HCT116 (cell line): ENCODE results near the gene BEX3. TPM values are rescaled to one million over a fixed set of nuclear protein-coding genes. Genes with fewer than 3 reads are reported as not detected.

Experiments
- ATAC-seq: fragments of 200-7000 bp; cut with Tn5 transposase; 2 replicates; pipeline ENCODE4 v1.9.1; 2020; ENCODE audit warnings: mild to moderate bottlenecking, moderate library complexity
- BruUV-seq: library from RNA; stranded (reverse); fragments of 400-500 nt; replicated peaks from 2 replicates; lab custom pipeline; 2021; lab: Mats Ljungman, UMichigan
- CTCF ChIA-PET: fragments of 300-600 bp; sonication (Branson Sonifier 250); formaldehyde crosslinking; loops from one replicate; lab custom pipeline; 2021; ENCODE audit warnings: antibody characterized with exemption; lab: Charles Lee
- POLR2A ChIA-PET: fragments of 300-600, 350-600 bp; sonication (Branson Sonifier 250); formaldehyde crosslinking; loops from one replicate; lab custom pipeline; 2021; ENCODE audit warnings: antibody characterized with exemption; lab: Charles Lee
- RAD21 ChIA-PET, 2 experiments: fragments of 300-600 bp; sonication (Branson Sonifier 250); formaldehyde crosslinking; loops; one replicate each; lab custom pipeline; 2023; ENCODE audit warnings: low total read pairs in 2 of 2; ENCODE audit not compliant: uncharacterized antibody in 2 of 2, unreplicated experiment in 2 of 2, low non-redundant PET in 1 of 2; lab: Charles Lee
- DNase-seq: peaks from one replicate; pipeline ENCODE4 v3.0.0-alpha.2; 2010; ENCODE audit warnings: low read depth, low spot score
- H2AFZ ChIP-seq: fragments of 200-600 bp; shearing (Covaris generic), sonication (generic); 2 replicates; pipeline ENCODE4 v1.6.1; 2017; ENCODE audit warnings: low read depth, mixed run types, mixed read lengths, antibody characterized with exemption, low read length; ENCODE audit not compliant: poor library complexity, severe bottlenecking
- H3K27ac ChIP-seq: 2 replicates; pipeline ENCODE4 v1.5.1; 2012; ENCODE audit warnings: low read depth, low read length
- H3K27me3 ChIP-seq: fragments of 200-600 bp; sonication (generic); 2 replicates; pipeline ENCODE4 v1.6.1; 2016; ENCODE audit warnings: mixed run types, low read length, mixed read lengths; ENCODE audit not compliant: insufficient read depth
- H3K36me3 ChIP-seq, 2 experiments: fragments of 200-500 bp in 1 of 2; fragments of 200-600 bp in 1 of 2; sonication (Bioruptor generic) in 1 of 2; sonication (generic) in 1 of 2; 2 replicates each; pipeline versions ENCODE4 v1.5.1 to v1.6.1; 2014 to 2016; ENCODE audit warnings: low read length in 2 of 2, inconsistent platforms in 1 of 2, mixed read lengths in 1 of 2, mixed run types in 1 of 2; ENCODE audit not compliant: insufficient read depth in 2 of 2, control insufficient read depth in 1 of 2
- H3K4me1 ChIP-seq, 2 experiments: fragments of 200-600 bp in 1 of 2; sonication (generic) in 1 of 2; 2 replicates each; pipeline versions ENCODE4 v1.5.1 to v1.6.1; 2012 to 2017; ENCODE audit warnings: low read length in 2 of 2, inconsistent platforms in 1 of 2, mild to moderate bottlenecking in 1 of 2, mixed read lengths in 1 of 2, mixed run types in 1 of 2, moderate library complexity in 1 of 2; ENCODE audit not compliant: insufficient read depth in 2 of 2, control insufficient read depth in 1 of 2
- H3K4me2 ChIP-seq: fragments of 200-600 bp; sonication (generic); 2 replicates; pipeline ENCODE4 v1.6.1; 2017; ENCODE audit warnings: mixed run types, low read length, mixed read lengths
- H3K4me3 ChIP-seq, 2 experiments: fragments of 200-600 bp in 1 of 2; sonication (generic) in 1 of 2; replicated peaks in 1 of 2; 2 replicates each; pipeline ENCODE4 v1.5.1; 2011 to 2016; ENCODE audit warnings: low read length in 2 of 2, control low read depth in 1 of 2, low read depth in 1 of 2, mild to moderate bottlenecking in 1 of 2, mixed read lengths in 1 of 2, mixed run types in 1 of 2
- H3K79me2 ChIP-seq: fragments of 200-600 bp; sonication (generic); 2 replicates; pipeline ENCODE4 v1.6.1; 2017; ENCODE audit warnings: mild to moderate bottlenecking, mixed run types, low read length, moderate library complexity, mixed read lengths; ENCODE audit not compliant: insufficient read depth
- H3K9ac ChIP-seq: fragments of 200-600 bp; sonication (generic); 2 replicates; pipeline ENCODE4 v1.6.1; 2016; ENCODE audit warnings: low read length, mixed read lengths
- H3K9me2 ChIP-seq: fragments of 200-600 bp; sonication (generic), shearing (Covaris generic); 2 replicates; pipeline ENCODE4 v1.6.1; 2017; ENCODE audit warnings: mixed run types, mild to moderate bottlenecking, moderate library complexity; ENCODE audit not compliant: insufficient read depth
- H3K9me3 ChIP-seq, 2 experiments: fragments of 200-500 bp in 1 of 2; fragments of 200-600 bp in 1 of 2; sonication (Bioruptor generic) in 1 of 2; sonication (generic) in 1 of 2; 2 replicates each; pipeline ENCODE4 v1.6.1; 2014 to 2017; ENCODE audit warnings: low read length in 2 of 2, mixed read lengths in 2 of 2, inconsistent platforms in 1 of 2, low read depth in 1 of 2, mild to moderate bottlenecking in 1 of 2, mixed run types in 1 of 2, moderate library complexity in 1 of 2; ENCODE audit not compliant: control insufficient read depth in 1 of 2, insufficient read depth in 1 of 2
- H4K20me1 ChIP-seq: fragments of 200-600 bp; sonication (generic), shearing (Covaris generic); 2 replicates; pipeline ENCODE4 v1.6.1; 2017; ENCODE audit warnings: mixed run types, mild to moderate bottlenecking, moderate library complexity; ENCODE audit not compliant: insufficient read depth
- ATF3 ChIP-seq: IDR thresholded peaks from 2 replicates; pipeline ENCODE4 v1.6.1; 2012
- CEBPB ChIP-seq: IDR thresholded peaks from 2 replicates; pipeline ENCODE4 v1.6.1; 2012; ENCODE audit warnings: low read depth
- ELF1 ChIP-seq: IDR thresholded peaks from 2 replicates; pipeline ENCODE4 v1.6.1; 2012; ENCODE audit warnings: low read depth, borderline replicate concordance
- EZH2 ChIP-seq: fragments of 200-600 bp; sonication (generic); IDR thresholded peaks from 2 replicates; pipeline ENCODE4 v1.6.1; 2017; ENCODE audit warnings: antibody characterized with exemption, mixed run types
- POLR2AphosphoS5 ChIP-seq: IDR thresholded peaks from 2 replicates; pipeline ENCODE4 v1.6.1; 2011; ENCODE audit warnings: mild to moderate bottlenecking, low read depth, low read length, moderate library complexity
- SIN3A ChIP-seq: IDR thresholded peaks from 2 replicates; pipeline ENCODE4 v1.6.1; 2012; ENCODE audit warnings: low read depth
- SP1 ChIP-seq: IDR thresholded peaks from 2 replicates; pipeline ENCODE4 v1.6.1; 2012; ENCODE audit warnings: low read depth
- SRF ChIP-seq: IDR thresholded peaks from 2 replicates; pipeline ENCODE4 v1.6.1; 2012; ENCODE audit warnings: low read depth
- YY1 ChIP-seq: IDR thresholded peaks from 2 replicates; pipeline ENCODE4 v1.6.1; 2011; ENCODE audit warnings: low read length, low read depth, moderate library complexity, mild to moderate bottlenecking; ENCODE audit not compliant: insufficient replicate concordance; ENCODE audit errors: extremely low read depth
- ZFX ChIP-seq: fragments of 450-650 bp; IDR thresholded peaks from 2 replicates; pipeline ENCODE4 v1.6.1; 2017
- ZNF274 ChIP-seq: fragments of 200-500 bp; sonication (Bioruptor generic); IDR thresholded peaks from 2 replicates; pipeline ENCODE4 v1.6.1; 2014; ENCODE audit warnings: mild to moderate bottlenecking, low read depth, low read length, inconsistent platforms
- intact Hi-C: fragments of 100-400 bp; cut with micrococcal nuclease; formaldehyde crosslinking; loops from 2 replicates; pipeline ENCODE4 v1.10.0; 2022
- total RNA-seq: library from RNA; stranded (reverse); gene quantifications from one replicate; pipeline ENCODE4 v1.2.1, GENCODE V29; 2021; ENCODE audit not compliant: unreplicated experiment
- TF ChIP-seq, protein P1 (sequence below), 3 experiments: fragments of 200-600 bp in 1 of 3; sonication (generic) in 1 of 3; IDR thresholded peaks in 2 of 3; conservative IDR thresholded peaks in 1 of 3; 2 replicates each; pipeline ENCODE4 v1.5.1; 2012 to 2017; ENCODE audit warnings: low read depth in 2 of 3, low read length in 2 of 3, antibody characterized with exemption in 1 of 3, borderline replicate concordance in 1 of 3, control low read depth in 1 of 3, mild to moderate bottlenecking in 1 of 3, mixed read lengths in 1 of 3, mixed run types in 1 of 3, moderate library complexity in 1 of 3; ENCODE audit not compliant: insufficient read depth in 1 of 3
- TF ChIP-seq, protein P2 (sequence below): IDR thresholded peaks from 2 replicates; pipeline ENCODE4 v1.6.1; 2012; ENCODE audit warnings: low read depth
- TF ChIP-seq, protein P3 (sequence below): IDR thresholded peaks from 2 replicates; pipeline ENCODE4 v1.6.1; 2012

The BEX3 gene
- total RNA-seq, 1 experiment from 2014 or later = 86.2 TPM

GRCh38 chrX:103396186-103396585, 19.8 kb downstream of the BEX3 start:
- no peak for ATAC-seq
- H3K4me3 ChIP-seq = no peak overlapping the region
- no peaks in the 10 kb centered on the region for H3K27me3 ChIP-seq
- H3K9ac ChIP-seq = no peak overlapping the region
- no peaks in the 10 kb centered on the region for H3K79me2 ChIP-seq
- ChIA-PET CTCF (no interaction called here), RAD21 (no interaction called here), POLR2A (no interaction called here)
- no peaks in the 10 kb centered on the region for H3K9me2 ChIP-seq
- no peaks in the 10 kb centered on the region for H3K36me3 ChIP-seq
- H2AFZ ChIP-seq = no peak overlapping the region
- H3K27ac ChIP-seq = no peak overlapping the region
- no peaks in the 10 kb centered on the region for H3K9me3 ChIP-seq
- BruUV-seq = no TSS peak
- intact Hi-C loops = no loop called here
- peaks cover 3 to 20% of the 10 kb centered on the region in 2 experiments; a peak in 2 of 4 replicates for H3K4me1 ChIP-seq
- TF ChIP-seq ZNF274 (no peak), ZFX (no peak), EZH2 (no peak)
- TF ChIP-seq, protein P1, sequence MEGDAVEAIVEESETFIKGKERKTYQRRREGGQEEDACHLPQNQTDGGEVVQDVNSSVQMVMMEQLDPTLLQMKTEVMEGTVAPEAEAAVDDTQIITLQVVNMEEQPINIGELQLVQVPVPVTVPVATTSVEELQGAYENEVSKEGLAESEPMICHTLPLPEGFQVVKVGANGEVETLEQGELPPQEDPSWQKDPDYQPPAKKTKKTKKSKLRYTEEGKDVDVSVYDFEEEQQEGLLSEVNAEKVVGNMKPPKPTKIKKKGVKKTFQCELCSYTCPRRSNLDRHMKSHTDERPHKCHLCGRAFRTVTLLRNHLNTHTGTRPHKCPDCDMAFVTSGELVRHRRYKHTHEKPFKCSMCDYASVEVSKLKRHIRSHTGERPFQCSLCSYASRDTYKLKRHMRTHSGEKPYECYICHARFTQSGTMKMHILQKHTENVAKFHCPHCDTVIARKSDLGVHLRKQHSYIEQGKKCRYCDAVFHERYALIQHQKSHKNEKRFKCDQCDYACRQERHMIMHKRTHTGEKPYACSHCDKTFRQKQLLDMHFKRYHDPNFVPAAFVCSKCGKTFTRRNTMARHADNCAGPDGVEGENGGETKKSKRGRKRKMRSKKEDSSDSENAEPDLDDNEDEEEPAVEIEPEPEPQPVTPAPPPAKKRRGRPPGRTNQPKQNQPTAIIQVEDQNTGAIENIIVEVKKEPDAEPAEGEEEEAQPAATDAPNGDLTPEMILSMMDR (IDR thresholded peaks at IDR 0.05 in 2 of 3, conservative IDR thresholded peaks at IDR 0.05 in 1 of 3; ENCODE audit: borderline replicate concordance in 1 of 3, insufficient read depth in 1 of 3, low read depth in 2 of 3, low read length in 2 of 3) = no peak
- H4K20me1 ChIP-seq = no peaks in the 10 kb centered on the region
- no peak for DNase-seq
- H3K4me2 ChIP-seq = peak overlapping the region; percentile 12; the same call in 1 of the 2 replicates

DNA sequence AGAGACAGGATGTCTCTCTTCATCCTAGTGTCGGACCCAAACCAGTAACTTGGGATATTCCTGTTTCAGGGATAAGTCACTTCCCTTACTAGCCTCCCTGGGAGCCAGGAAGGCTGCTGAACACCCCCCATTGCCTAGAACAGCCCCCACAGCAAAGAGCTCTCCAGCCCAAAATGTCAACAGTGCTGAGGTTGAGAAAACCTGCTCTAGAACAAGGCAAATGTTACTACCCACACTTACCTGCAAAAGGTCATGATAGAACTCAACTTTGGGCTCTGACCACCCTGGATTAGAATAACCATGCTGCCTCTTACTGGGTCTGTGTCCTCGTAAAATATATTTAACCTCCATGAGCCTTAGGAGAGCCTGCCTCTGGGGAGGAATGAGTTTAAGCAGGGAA, 20.3 kb downstream of the BEX3 start:
- no peaks in the 10 kb centered on the region for H3K27me3 ChIP-seq
- CTCF ChIA-PET = no interaction called here
- H3K4me3 ChIP-seq = no peak overlapping the region
- POLR2A ChIA-PET = no interaction called here
- DNase-seq = no peak
- no peak overlapping the region for H2AFZ ChIP-seq
- no peaks in the 10 kb centered on the region for H3K79me2 ChIP-seq
- intact Hi-C loops = no loop called here
- H3K36me3 ChIP-seq = no peaks in the 10 kb centered on the region
- peaks cover 3 to 20% of the 10 kb centered on the region in 2 experiments; a peak in 2 of 4 replicates for H3K4me1 ChIP-seq
- no peak overlapping the region for H3K9ac ChIP-seq
- 0 out of 2 replicates have a peak overlapping the region, but pooled peaks have one; percentile 12 for H3K4me2 ChIP-seq
- no peaks in the 10 kb centered on the region for H3K9me2 ChIP-seq
- no peaks in the 10 kb centered on the region for H3K9me3 ChIP-seq
- H3K27ac ChIP-seq = no peak overlapping the region
- RAD21 ChIA-PET = no interaction called here
- no peaks in the 10 kb centered on the region for H4K20me1 ChIP-seq
- no TSS peak for BruUV-seq
- no peak for ATAC-seq
- TF ChIP-seq ZNF274 = no peak
- TF ChIP-seq ATF3 = no peak
- TF ChIP-seq, protein P2, sequence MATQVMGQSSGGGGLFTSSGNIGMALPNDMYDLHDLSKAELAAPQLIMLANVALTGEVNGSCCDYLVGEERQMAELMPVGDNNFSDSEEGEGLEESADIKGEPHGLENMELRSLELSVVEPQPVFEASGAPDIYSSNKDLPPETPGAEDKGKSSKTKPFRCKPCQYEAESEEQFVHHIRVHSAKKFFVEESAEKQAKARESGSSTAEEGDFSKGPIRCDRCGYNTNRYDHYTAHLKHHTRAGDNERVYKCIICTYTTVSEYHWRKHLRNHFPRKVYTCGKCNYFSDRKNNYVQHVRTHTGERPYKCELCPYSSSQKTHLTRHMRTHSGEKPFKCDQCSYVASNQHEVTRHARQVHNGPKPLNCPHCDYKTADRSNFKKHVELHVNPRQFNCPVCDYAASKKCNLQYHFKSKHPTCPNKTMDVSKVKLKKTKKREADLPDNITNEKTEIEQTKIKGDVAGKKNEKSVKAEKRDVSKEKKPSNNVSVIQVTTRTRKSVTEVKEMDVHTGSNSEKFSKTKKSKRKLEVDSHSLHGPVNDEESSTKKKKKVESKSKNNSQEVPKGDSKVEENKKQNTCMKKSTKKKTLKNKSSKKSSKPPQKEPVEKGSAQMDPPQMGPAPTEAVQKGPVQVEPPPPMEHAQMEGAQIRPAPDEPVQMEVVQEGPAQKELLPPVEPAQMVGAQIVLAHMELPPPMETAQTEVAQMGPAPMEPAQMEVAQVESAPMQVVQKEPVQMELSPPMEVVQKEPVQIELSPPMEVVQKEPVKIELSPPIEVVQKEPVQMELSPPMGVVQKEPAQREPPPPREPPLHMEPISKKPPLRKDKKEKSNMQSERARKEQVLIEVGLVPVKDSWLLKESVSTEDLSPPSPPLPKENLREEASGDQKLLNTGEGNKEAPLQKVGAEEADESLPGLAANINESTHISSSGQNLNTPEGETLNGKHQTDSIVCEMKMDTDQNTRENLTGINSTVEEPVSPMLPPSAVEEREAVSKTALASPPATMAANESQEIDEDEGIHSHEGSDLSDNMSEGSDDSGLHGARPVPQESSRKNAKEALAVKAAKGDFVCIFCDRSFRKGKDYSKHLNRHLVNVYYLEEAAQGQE = no peak
- TF ChIP-seq ELF1 = no peak
- no peak for TF ChIP-seq POLR2AphosphoS5
- TF ChIP-seq ZFX = no peak
- TF ChIP-seq EZH2 = no peak
- TF ChIP-seq YY1 = no peak
- TF ChIP-seq SRF = no peak
- TF ChIP-seq SP1 = no peak
- no peak for TF ChIP-seq SIN3A
- TF ChIP-seq, protein P3, sequence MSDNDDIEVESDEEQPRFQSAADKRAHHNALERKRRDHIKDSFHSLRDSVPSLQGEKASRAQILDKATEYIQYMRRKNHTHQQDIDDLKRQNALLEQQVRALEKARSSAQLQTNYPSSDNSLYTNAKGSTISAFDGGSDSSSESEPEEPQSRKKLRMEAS = no peak
- no peak for TF ChIP-seq CEBPB
